Glomerular endothelial cell (primary cell): ENCODE measurements around the gene KRTAP6-2. TPM values are rescaled to one million over a fixed set of nuclear protein-coding genes. Genes with fewer than 3 reads are reported as not detected.

Experiments
- DNase-seq: peaks from one replicate; pipeline ENCODE4 v3.0.0-alpha.2; 2011; ENCODE audit warnings: low read depth, low spot score; ENCODE audit errors: extremely low read depth
- total RNA-seq: library from RNA; depleted of rRNA; stranded (reverse); fragments of >200 nt; gene quantifications from 2 replicates; pipeline ENCODE4 v1.2.3, GENCODE V29; 2015

The KRTAP6-2 gene
- total RNA-seq, 1 donor from 2014 or later: not detected

- no peak for DNase-seq
Observed at GRCh38 chr21:30577766-30578165, 20.9 kb downstream of the KRTAP6-2 start.

DNA sequence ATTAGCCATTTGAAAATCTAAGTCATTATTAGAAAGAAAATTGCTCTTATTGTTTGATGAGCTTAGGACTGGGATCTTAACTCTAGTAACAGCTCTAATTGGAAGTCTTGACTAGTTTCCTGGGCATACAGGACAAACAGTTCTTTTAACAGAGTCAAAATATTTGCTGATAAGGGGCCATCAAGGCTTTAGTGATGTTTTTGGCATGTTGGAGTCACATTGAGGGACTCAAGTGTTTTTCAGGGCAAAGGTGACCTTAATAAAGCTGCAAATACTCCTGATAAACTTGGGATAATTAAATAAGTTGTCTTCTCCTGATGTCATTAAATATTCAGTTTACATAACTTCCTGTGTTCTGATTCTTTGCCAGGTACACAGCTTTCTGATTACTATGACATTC is 31.1 kb downstream of the KRTAP6-2 start:
- no peak for DNase-seq

GRCh38 chr21:30563630-30564029 is 35.1 kb downstream of the KRTAP6-2 start:
- DNase-seq: no peak

DNA sequence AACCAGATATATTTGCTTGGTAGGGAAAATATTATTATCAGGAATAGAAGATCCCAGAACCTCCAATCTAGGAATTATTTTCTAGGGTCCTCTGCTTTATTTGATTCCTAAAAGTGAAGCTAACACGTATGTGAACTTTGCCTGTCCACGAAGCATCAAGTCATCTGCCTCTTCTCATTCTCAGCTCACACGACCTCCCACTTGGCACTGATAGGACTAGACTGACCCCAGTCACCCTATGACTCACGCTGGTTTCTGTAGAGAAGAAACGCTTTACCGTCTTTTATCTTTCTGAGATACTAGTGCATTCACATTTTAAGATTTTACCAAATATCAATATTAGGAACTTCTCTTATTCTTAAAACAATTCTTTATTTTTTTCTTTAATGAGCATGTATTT is 35.6 kb downstream of the KRTAP6-2 start:
- DNase-seq: no peak

DNA sequence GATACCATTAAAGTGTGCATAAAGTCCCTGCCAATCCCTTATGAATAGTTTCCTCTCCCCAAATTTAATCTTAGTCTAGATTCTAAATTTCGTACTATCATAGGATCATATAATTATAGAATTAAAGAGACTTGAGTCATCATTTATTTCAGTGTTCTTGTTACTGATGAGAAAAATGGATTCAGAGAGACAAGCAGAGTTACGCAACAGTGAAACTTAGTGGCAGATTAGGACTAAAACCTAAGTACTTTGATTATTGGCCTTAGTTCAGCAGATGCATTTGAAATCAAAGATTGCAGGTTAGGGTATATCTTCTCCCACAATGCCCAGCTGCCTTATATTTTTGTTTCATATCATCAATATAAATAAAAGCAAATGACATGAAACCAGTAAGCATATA is 36.7 kb downstream of the KRTAP6-2 start:
- no peak for DNase-seq

DNA sequence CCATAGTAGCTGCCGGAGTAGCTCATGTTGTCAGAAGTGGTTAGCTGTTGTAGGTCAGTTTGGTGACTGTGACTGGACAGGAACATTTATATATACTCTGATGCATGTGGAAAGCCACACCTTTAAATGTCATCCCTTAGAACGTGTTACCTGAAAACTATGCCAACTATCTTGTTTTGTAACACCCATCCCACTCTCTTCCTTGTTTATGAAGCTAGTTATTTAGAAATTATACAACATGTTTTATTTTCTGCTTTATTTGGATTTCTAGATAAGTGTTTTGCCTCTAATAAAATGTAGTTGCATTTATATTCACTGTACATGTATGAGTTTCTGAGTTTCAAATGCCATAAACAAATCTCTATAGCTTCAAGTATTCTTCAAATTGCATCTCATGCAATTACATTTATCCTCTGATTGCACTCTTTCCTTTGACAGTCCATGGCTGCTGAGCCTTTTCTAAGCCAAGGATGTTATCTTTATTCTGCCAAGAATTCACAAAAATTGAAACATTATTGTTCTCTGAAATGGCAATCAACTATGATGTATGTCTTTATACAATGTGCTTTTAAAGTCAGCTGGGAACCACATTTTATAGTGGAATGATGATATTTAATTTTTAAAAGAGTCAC is 37.3 kb downstream of the KRTAP6-2 start, which contains the start of gene KRTAP19-7:
Gene KRTAP19-7, minus strand, starts transcription at position 51 of the 632 bp plus-strand sequence. Its CDS starts 25 bp downstream, at position 26.
- no peak for DNase-seq

GRCh38 chr21:30555095-30555494 is 43.6 kb downstream of the KRTAP6-2 start:
- no peak for DNase-seq

GRCh38 chr21:30552782-30553181 is 45.9 kb downstream of the KRTAP6-2 start:
- DNase-seq: no peak

Other genes starting within 250 kb of the KRTAP6-2 start
- gene KRTAP13-2, start 226.6 kb downstream of the KRTAP6-2 start, total RNA-seq: not detected in 2 replicates
- gene KRTAP13-1, start 202.9 kb downstream of the KRTAP6-2 start, total RNA-seq: not detected in 2 replicates
- not detected in 2 replicates for gene KRTAP13-3, start 173.0 kb downstream of the KRTAP6-2 start, total RNA-seq
- gene KRTAP13-4, start 168.7 kb downstream of the KRTAP6-2 start, total RNA-seq: not detected in 2 replicates
- not detected in 2 replicates for gene KRTAP15-1, start 158.6 kb downstream of the KRTAP6-2 start, total RNA-seq
- gene KRTAP19-1, start 118.5 kb downstream of the KRTAP6-2 start, total RNA-seq: not detected in 2 replicates
- gene KRTAP19-2, start 111.5 kb downstream of the KRTAP6-2 start, total RNA-seq: not detected in 2 replicates
- not detected in 2 replicates for gene KRTAP19-3, start 106.9 kb downstream of the KRTAP6-2 start, total RNA-seq
- gene KRTAP19-4, start 101.7 kb downstream of the KRTAP6-2 start, total RNA-seq: not detected in 2 replicates
- gene KRTAP19-5, start 96.8 kb downstream of the KRTAP6-2 start, total RNA-seq: not detected in 2 replicates
- not detected in 2 replicates for gene KRTAP19-6, start 57.0 kb downstream of the KRTAP6-2 start, total RNA-seq
- not detected in 2 replicates for gene KRTAP19-7, start 37.6 kb downstream of the KRTAP6-2 start, total RNA-seq
- not detected in 2 replicates for gene KRTAP22-2, start 8.5 kb downstream of the KRTAP6-2 start, total RNA-seq
- gene KRTAP6-3, start 6.5 kb downstream of the KRTAP6-2 start, total RNA-seq: not detected in 2 replicates
- gene KRTAP22-1, start 2.2 kb upstream of the KRTAP6-2 start, total RNA-seq: not detected in 2 replicates
- gene KRTAP6-1, start 15.0 kb upstream of the KRTAP6-2 start, total RNA-seq: not detected in 2 replicates
- not detected in 2 replicates for gene KRTAP20-1, start 17.5 kb upstream of the KRTAP6-2 start, total RNA-seq
- gene KRTAP20-4, start 21.7 kb upstream of the KRTAP6-2 start, total RNA-seq: not detected in 2 replicates
- not detected in 2 replicates for gene KRTAP20-2, start 36.3 kb upstream of the KRTAP6-2 start, total RNA-seq
- not detected in 2 replicates for gene KRTAP20-3, start 44.0 kb upstream of the KRTAP6-2 start, total RNA-seq
- gene KRTAP21-3, start 119.9 kb upstream of the KRTAP6-2 start, total RNA-seq: not detected in 2 replicates
- not detected in 2 replicates for gene KRTAP21-2, start 148.4 kb upstream of the KRTAP6-2 start, total RNA-seq
- not detected in 2 replicates for gene KRTAP21-1, start 156.5 kb upstream of the KRTAP6-2 start, total RNA-seq
- not detected in 2 replicates for gene KRTAP8-1, start 214.4 kb upstream of the KRTAP6-2 start, total RNA-seq
- gene KRTAP7-1, start 230.9 kb upstream of the KRTAP6-2 start, total RNA-seq: not detected in 2 replicates